ENCODE measurements around the gene KRT15. TPM values are rescaled to one million over a fixed set of nuclear protein-coding genes. Genes with fewer than 3 reads are reported as not detected.

The KRT15 gene
- total RNA-seq, 1 experiment from 2014 or later, result 0.08 TPM

- Histone ChIP-seq H3K36me3 (no peaks in the 10 kb centered on the region), H3K27me3 (no peaks in the 10 kb centered on the region), H3K9me3 (replicated peaks) (no peaks in the 10 kb centered on the region), H3K4me1 (no peaks in the 10 kb centered on the region), H3K27ac (no peak overlapping the region), H3K4me3 (no peak overlapping the region)
- no peak for DNase-seq
These were observed 8.2 kb downstream of the KRT15 start for GRCh38 chr17:41510251-41511065.

DNA sequence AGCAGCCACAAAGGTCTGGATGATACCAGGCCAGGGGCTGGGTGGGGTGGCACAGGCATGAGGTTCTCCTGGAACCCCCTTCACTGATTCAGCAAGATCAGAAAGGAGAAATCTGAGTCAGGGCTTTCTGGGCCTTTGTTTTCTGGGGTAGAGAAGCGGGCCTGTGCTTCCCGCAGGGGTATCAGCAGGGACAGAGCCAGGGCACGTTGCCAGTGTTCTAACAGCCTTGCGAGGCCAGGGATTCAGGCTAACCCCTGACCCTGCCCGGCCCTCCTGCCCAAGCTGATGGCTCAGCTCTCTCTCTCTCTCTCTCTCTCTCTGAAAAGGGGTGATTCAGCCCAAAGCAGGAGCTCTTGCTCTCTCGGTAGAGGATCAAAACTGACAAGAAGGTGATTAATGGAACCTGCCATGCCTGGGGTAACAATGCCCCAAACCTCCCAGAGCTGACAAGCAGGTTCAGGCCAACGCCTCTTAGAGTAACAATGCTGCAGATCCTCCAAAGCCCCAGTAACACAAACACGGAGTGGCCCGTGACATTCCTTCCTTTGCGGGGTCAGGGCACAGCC is 11.3 kb downstream of the KRT15 start:
- Histone ChIP-seq H3K27ac (no peak overlapping the region), H3K9me3 (replicated peaks) (no peaks in the 10 kb centered on the region), H3K4me3 (no peak overlapping the region), H3K4me1 (no peaks in the 10 kb centered on the region), H3K27me3 (no peaks in the 10 kb centered on the region), H3K36me3 (no peaks in the 10 kb centered on the region)
- no peak for DNase-seq

GRCh38 chr17:41505809-41506767 is 12.6 kb downstream of the KRT15 start:
- Histone ChIP-seq H3K27ac (no peak overlapping the region), H3K36me3 (no peaks in the 10 kb centered on the region), H3K4me1 (no peaks in the 10 kb centered on the region), H3K27me3 (no peaks in the 10 kb centered on the region), H3K9me3 (replicated peaks) (no peaks in the 10 kb centered on the region), H3K4me3 (no peak overlapping the region)
- DNase-seq, result no peak

DNA sequence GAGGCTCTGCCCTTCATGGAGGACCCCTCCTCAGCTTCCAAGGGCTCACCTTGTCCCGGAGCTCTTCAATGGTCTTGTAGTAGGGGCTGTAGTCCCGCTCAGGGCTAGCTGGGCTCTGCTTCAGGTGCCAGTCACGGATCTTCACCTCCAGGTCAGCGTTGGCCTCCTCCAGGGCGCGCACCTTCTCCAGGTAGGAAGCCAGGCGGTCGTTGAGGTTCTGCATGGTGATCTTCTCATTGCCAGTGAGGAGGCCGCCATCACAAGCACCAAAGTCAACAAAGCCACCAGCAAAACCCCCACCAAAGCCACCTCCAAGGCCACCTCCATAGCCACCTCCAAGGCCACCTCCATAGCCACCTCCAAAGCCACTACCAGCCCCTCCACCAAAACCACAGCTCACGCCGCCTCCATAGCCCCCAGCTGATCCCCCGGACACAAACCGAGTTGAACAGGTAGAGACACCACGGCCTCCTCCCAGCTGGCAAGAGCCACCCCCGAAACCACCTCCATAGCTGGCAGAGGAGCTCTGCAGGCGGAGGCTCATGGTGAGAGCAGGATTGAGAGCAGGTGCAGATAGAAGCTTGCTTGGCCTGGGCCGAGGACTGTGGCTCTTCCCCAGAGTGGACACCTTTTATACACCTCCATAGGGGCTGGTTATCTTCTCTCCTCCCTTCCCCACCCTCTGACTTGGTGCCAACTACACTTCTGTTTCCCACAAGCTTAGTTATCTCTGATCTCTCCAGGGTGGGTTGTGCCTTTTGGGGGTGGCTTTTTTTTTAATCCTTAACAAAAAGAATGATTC is 13.5 kb downstream of the KRT15 start, which contains the start of gene KRT13:
Gene KRT13, minus strand, starts transcription at position 606 of the 802 bp plus-strand sequence. Its CDS starts 62 bp downstream, at position 544.
- H3K9me3 ChIP-seq (replicated peaks), result no peaks in the 10 kb centered on the region
- H3K27ac ChIP-seq, result no peak within 1 kb of the TSS
- no peaks in the 10 kb centered on the region for H3K36me3 ChIP-seq
- H3K4me3 ChIP-seq, result no peak within 1 kb of the TSS
- no peaks in the 10 kb centered on the region for H3K27me3 ChIP-seq
- H3K4me1 ChIP-seq, result no peaks in the 10 kb centered on the region
- DNase-seq, result no peak

DNA sequence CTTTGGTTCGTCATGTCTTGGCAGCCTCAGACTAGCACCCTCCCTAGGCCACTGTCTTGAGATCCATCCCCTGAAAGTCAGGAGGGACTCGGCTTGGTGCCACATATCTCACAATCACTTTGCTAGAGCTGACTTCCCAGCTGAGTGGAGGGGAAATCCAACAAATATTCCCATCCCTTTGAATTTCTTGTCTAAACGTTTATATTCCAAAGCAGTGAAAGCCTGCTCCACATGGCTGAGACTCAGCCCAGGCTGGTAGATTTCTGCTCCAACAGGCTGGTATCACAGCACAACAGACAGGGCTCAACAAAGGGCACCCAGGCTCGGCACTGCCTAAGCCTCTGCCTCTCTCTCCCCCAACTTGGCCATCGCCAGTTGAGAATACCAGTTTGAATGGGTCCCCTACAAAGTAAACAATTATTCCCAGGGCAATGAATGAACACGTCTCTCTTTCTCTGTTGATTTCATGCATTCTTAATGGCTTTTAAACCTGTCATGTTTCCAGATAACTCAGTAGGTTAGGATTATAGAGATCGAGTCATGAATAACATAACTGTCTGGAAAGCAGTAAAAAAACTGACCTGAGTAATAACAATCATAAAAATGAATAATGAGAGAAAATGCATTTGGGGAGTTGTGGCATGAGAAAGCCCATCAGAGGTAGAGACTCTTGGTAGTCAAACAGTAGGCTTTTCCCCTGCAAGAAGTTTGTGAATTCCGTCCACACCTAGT is 14.3 kb downstream of the KRT15 start:
- Histone ChIP-seq H3K36me3 (no peaks in the 10 kb centered on the region), H3K4me3 (no peak overlapping the region), H3K27ac (no peak overlapping the region), H3K27me3 (no peaks in the 10 kb centered on the region), H3K4me1 (no peaks in the 10 kb centered on the region), H3K9me3 (replicated peaks) (no peaks in the 10 kb centered on the region)
- no peak for DNase-seq

DNA sequence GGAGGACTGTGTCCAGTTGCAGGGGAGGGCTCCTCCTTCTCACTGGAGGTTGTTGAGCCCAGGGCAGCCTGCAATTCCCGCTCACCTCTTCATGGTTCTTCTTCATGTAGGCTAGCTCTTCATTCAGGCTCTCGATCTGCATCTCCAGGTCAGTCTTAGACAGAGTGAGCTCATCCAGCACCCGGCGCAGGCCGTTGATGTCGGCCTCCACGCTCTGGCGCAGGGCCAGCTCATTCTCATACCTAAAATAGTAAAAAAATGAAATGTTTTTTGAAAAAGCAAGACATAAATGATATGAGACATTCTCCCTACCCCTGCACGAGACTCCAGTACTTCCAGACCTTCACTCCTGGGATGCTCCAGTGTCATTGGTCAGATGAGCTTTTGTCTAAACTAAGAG is 15.5 kb downstream of the KRT15 start:
- no peaks in the 10 kb centered on the region for H3K36me3 ChIP-seq
- DNase-seq, result no peak
- no peaks in the 10 kb centered on the region for H3K27me3 ChIP-seq
- H3K4me1 ChIP-seq, result no peaks in the 10 kb centered on the region
- H3K9me3 ChIP-seq (replicated peaks), result no peaks in the 10 kb centered on the region
- no peak overlapping the region for H3K27ac ChIP-seq
- no peak overlapping the region for H3K4me3 ChIP-seq

GRCh38 chr17:41500131-41500911 is 18.4 kb downstream of the KRT15 start:
- no peaks in the 10 kb centered on the region for H3K36me3 ChIP-seq
- H3K27ac ChIP-seq, result no peak overlapping the region
- DNase-seq, result no peak
- H3K27me3 ChIP-seq, result no peaks in the 10 kb centered on the region
- peaks cover 2% of the 10 kb centered on the region for H3K4me1 ChIP-seq
- no peaks in the 10 kb centered on the region for H3K9me3 ChIP-seq (replicated peaks)
- no peak overlapping the region for H3K4me3 ChIP-seq

GRCh38 chr17:41499714-41500113 is 19.0 kb downstream of the KRT15 start:
- no peaks in the 10 kb centered on the region for H3K9me3 ChIP-seq (replicated peaks)
- no peak overlapping the region for H3K4me3 ChIP-seq
- DNase-seq, result no peak
- peaks cover 8% of the 10 kb centered on the region for H3K4me1 ChIP-seq
- H3K27ac ChIP-seq, result no peak overlapping the region
- no peaks in the 10 kb centered on the region for H3K36me3 ChIP-seq
- H3K27me3 ChIP-seq, result no peaks in the 10 kb centered on the region

DNA sequence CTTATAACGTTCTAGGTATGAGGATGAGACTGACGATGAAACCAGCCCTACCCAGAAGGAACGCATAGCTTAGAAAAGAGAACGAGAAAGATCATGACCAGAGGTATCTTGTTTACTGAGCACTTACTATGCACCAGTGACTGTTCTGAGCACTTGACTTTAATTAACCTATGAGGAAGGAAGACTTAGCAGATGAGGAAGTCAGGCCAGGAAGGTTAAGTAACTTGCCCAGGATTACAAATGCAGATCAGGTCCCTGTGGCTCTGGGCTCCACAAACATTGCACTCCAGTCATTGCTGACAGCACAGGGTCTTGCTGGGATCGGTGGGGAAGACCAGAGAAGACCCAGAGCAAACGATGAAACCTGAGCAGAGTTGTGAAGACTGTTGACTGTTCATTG is 20.4 kb downstream of the KRT15 start:
- no peak for DNase-seq
- no peaks in the 10 kb centered on the region for H3K9me3 ChIP-seq (replicated peaks)
- no peak overlapping the region for H3K27ac ChIP-seq
- H3K27me3 ChIP-seq, result no peaks in the 10 kb centered on the region
- H3K36me3 ChIP-seq, result no peaks in the 10 kb centered on the region
- no peak overlapping the region for H3K4me3 ChIP-seq
- H3K4me1 ChIP-seq, result peaks cover 14% of the 10 kb centered on the region

GRCh38 chr17:41496803-41497484 is 21.7 kb downstream of the KRT15 start:
- no peak overlapping the region for H3K4me3 ChIP-seq
- no peaks in the 10 kb centered on the region for H3K27me3 ChIP-seq
- no peaks in the 10 kb centered on the region for H3K36me3 ChIP-seq
- H3K4me1 ChIP-seq, result peaks cover 14% of the 10 kb centered on the region
- H3K9me3 ChIP-seq (replicated peaks), result no peaks in the 10 kb centered on the region
- DNase-seq, result peak; percentile 56 to 70
- H3K27ac ChIP-seq, result no peak overlapping the region

- Histone ChIP-seq H3K4me3 (no peak overlapping the region), H3K27me3 (no peaks in the 10 kb centered on the region), H3K36me3 (no peaks in the 10 kb centered on the region), H3K27ac (peak overlapping the region; percentile 10; the same call in 1 of the 2 replicates), H3K9me3 (replicated peaks) (no peaks in the 10 kb centered on the region), H3K4me1 (peaks cover 14% of the 10 kb centered on the region)
- peak; percentile 61 to 66 for DNase-seq
These were observed 24.2 kb downstream of the KRT15 start for GRCh38 chr17:41494524-41494923.

DNA sequence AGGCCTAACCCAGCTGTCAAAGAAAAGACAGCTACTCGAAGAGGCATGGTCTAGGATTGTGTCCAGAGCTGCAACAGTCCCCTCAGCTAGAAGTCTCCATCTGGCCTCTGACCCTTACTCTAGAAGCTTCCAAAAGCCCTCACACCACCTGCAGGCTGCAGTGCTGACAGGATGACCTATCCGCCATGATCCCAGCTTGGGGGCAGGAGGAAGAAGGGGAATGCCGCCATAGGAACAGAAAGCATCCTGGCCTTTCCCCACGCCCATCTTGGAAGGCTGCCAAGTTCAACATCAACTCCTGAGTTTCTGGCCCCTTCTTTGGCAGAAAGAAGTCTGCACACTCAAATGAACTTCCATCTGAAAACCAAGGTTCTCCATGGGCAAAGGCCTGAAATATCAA is 25.9 kb downstream of the KRT15 start:
- Histone ChIP-seq H3K27me3 (no peaks in the 10 kb centered on the region), H3K4me1 (peaks cover 14% of the 10 kb centered on the region), H3K9me3 (replicated peaks) (no peaks in the 10 kb centered on the region), H3K27ac (no peak overlapping the region), H3K36me3 (no peaks in the 10 kb centered on the region), H3K4me3 (no peak overlapping the region)
- DNase-seq, result peak; percentile 32 to 45

GRCh38 chr17:41492351-41492750 is 26.3 kb downstream of the KRT15 start:
- H3K27me3 ChIP-seq, result no peaks in the 10 kb centered on the region
- DNase-seq, result no peak

More at GRCh38 chr17:41492351-41492750, 26.3 kb downstream of the KRT15 start:
- no peak overlapping the region for H3K27ac ChIP-seq
- no peaks in the 10 kb centered on the region for H3K36me3 ChIP-seq
- peaks cover 14% of the 10 kb centered on the region for H3K4me1 ChIP-seq
- no peak overlapping the region for H3K4me3 ChIP-seq
- no peaks in the 10 kb centered on the region for H3K9me3 ChIP-seq (replicated peaks)

Data from SJCRH30 (cell line).